HepG2 (cell line): Measurements from ENCODE around the gene DNAAF8. TPM values are rescaled to one million over a fixed set of nuclear protein-coding genes. Genes with fewer than 3 reads are reported as not detected.
A peak's percentile ranks its signal among the peaks of the same experiment; 100 is the strongest.

Source experiments
- AKNA ChIP-seq: sonication (generic); formaldehyde crosslinking; IDR thresholded peaks from 2 replicates; pipeline ENCODE4 v1.4.0; 2020; ENCODE audit warnings: missing genetic modification reagents, borderline replicate concordance
- ASH2L ChIP-seq: fragments of 300-600, 200-600 bp; sonication (generic); IDR thresholded peaks from 2 replicates; pipeline ENCODE4 v1.7.0; 2017; ENCODE audit warnings: low read depth, mild to moderate bottlenecking, moderate library complexity, mixed read lengths, low read length; ENCODE audit not compliant: insufficient read length
- EED ChIP-seq: sonication (generic); formaldehyde crosslinking; IDR thresholded peaks from 2 replicates; pipeline ENCODE4 v1.5.0; 2020; ENCODE audit warnings: mild to moderate bottlenecking, missing genetic modification reagents
- IRX3 ChIP-seq: sonication (generic); formaldehyde crosslinking; IDR thresholded peaks from 2 replicates; pipeline ENCODE4 v1.8.1; 2023; ENCODE audit warnings: mild to moderate bottlenecking, low read depth, missing genetic modification reagents, borderline replicate concordance
- KDM1A ChIP-seq: IDR thresholded peaks from 2 replicates; pipeline ENCODE4 v1.6.1; 2016; ENCODE audit warnings: missing compliant biosample characterization
- KDM3A ChIP-seq: IDR thresholded peaks from 2 replicates; pipeline ENCODE4 v1.6.1; 2018; ENCODE audit warnings: low read depth, missing compliant biosample characterization
- KLF12 ChIP-seq: sonication (generic); formaldehyde crosslinking; IDR thresholded peaks from 2 replicates; pipeline ENCODE4 v1.4.0; 2020; ENCODE audit warnings: missing genetic modification reagents, borderline replicate concordance
- KMT2B ChIP-seq: IDR thresholded peaks from 2 replicates; pipeline ENCODE4 v1.6.1; 2016; ENCODE audit warnings: missing genetic modification reagents, missing compliant biosample characterization
- PAF1 ChIP-seq: IDR thresholded peaks from 2 replicates; pipeline ENCODE4 v1.6.1; 2016; ENCODE audit warnings: missing genetic modification reagents, missing compliant biosample characterization
- PAXIP1 ChIP-seq: sonication (generic); formaldehyde crosslinking; conservative IDR thresholded peaks from 2 replicates; pipeline ENCODE4 v1.4.0; 2020; ENCODE audit warnings: mild to moderate bottlenecking, missing genetic modification reagents, moderate library complexity
- PRPF4 ChIP-seq: fragments of 200-400 bp; formaldehyde crosslinking; IDR thresholded peaks from 2 replicates; pipeline ENCODE4 v1.6.1; 2016; ENCODE audit warnings: low read length, low read depth; ENCODE audit not compliant: poor library complexity, severe bottlenecking
- SALL2 ChIP-seq: sonication (generic); formaldehyde crosslinking; IDR thresholded peaks from 2 replicates; pipeline ENCODE4 v1.8.1; 2023; ENCODE audit warnings: mild to moderate bottlenecking, missing genetic modification reagents, inconsistent platforms
- SP2 ChIP-seq: sonication (generic); formaldehyde crosslinking; IDR thresholded peaks from 2 replicates; pipeline ENCODE4 v1.5.1; 2020; ENCODE audit warnings: mild to moderate bottlenecking, missing genetic modification reagents
- SP4 ChIP-seq: sonication (generic); formaldehyde crosslinking; IDR thresholded peaks from 2 replicates; pipeline ENCODE4 v1.8.1; 2023; ENCODE audit warnings: mild to moderate bottlenecking, missing genetic modification reagents
- ZBTB42 ChIP-seq: sonication (generic); formaldehyde crosslinking; IDR thresholded peaks from 2 replicates; pipeline ENCODE4 v1.5.0; 2020; ENCODE audit warnings: mild to moderate bottlenecking, missing genetic modification reagents
- ZBTB43 ChIP-seq: sonication (generic); formaldehyde crosslinking; conservative IDR thresholded peaks from 2 replicates; pipeline ENCODE4 v1.4.0; 2020; ENCODE audit warnings: missing genetic modification reagents
- ZEB1 ChIP-seq: IDR thresholded peaks from 2 replicates; pipeline ENCODE4 v1.6.1; 2012; ENCODE audit warnings: mild to moderate bottlenecking, low read depth, inconsistent platforms; ENCODE audit not compliant: insufficient replicate concordance
- ZFX ChIP-seq: sonication (generic); formaldehyde crosslinking; IDR thresholded peaks from 2 replicates; pipeline ENCODE4 v1.4.0; 2020; ENCODE audit warnings: mild to moderate bottlenecking, low read depth, missing genetic modification reagents, moderate library complexity
- ZNF251 ChIP-seq: sonication (generic); formaldehyde crosslinking; IDR thresholded peaks from 2 replicates; pipeline ENCODE4 v1.9.0; 2021; ENCODE audit warnings: mild to moderate bottlenecking, missing genetic modification reagents
- ZNF781 ChIP-seq: sonication (generic); formaldehyde crosslinking; IDR thresholded peaks from 2 replicates; pipeline ENCODE4 v1.5.1; 2020; ENCODE audit warnings: borderline replicate concordance, mild to moderate bottlenecking, missing genetic modification reagents; ENCODE audit errors: not compliant biosample characterization
- polyA plus RNA-seq, 8 experiments: library from polyadenylated mRNA; depleted of rRNA in 3 of 8; stranded (reverse) in 7 of 8; unstranded in 1 of 8; fragments of >200 nt; fragmentation: Illumina TruSeq in 4 of 8; extraction: Trizol in 4 of 8; gene quantifications; 2 replicates each; pipeline versions ENCODE4 v1.2.1 to v1.2.3, GENCODE V29; 2011 to 2016; ENCODE audit warnings: low read depth in 4 of 8, missing spikeins in 1 of 8, mixed read lengths in 1 of 8; ENCODE audit not compliant: insufficient read depth in 1 of 8
- total RNA-seq, 5 experiments: library from RNA; depleted of rRNA; stranded (reverse); fragments of >200 nt; fragmentation: Illumina TruSeq; extraction: Trizol; gene quantifications; 2 replicates each; pipeline ENCODE4 v1.2.3, GENCODE V29; 2016; ENCODE audit warnings: low read depth in 1 of 5

The DNAAF8 gene
- total and polyA plus RNA-seq, 2 of the 13 experiments (the other 11 are each of a cell fraction or from before 2014, with no cell fraction given), result 0.44 TPM; not detected in 1

- TF ChIP-seq ZNF251 (CRISPR knock-in tag) (no peak), PRPF4 (no peak), KLF12 (peak; percentile 63; the same call in 1 of the 2 replicates), SP4 (CRISPR knock-in tag) (peak; percentile 100), AKNA (CRISPR knock-in tag) (no peak), KDM3A (peak; percentile 43; the same call in 1 of the 2 replicates), PAF1 (CRISPR knock-in tag) (no peak), KDM1A (peak; percentile 70), ZFX (CRISPR knock-in tag) (peak; percentile 99), ZBTB42 (peak; percentile 52; the same call in 1 of the 2 replicates), ZBTB43 (no peak; the same call in 1 of the 2 replicates), KMT2B (CRISPR knock-in tag) (peak; percentile 81), SALL2 (peak; percentile 42; the same call in 1 of the 2 replicates), ZNF781 (CRISPR knock-in tag) (peak; percentile 30), ZEB1 (no peak), PAXIP1 (CRISPR knock-in tag) (no peak; the same call in 1 of the 2 replicates), EED (CRISPR knock-in tag) (no peak), IRX3 (CRISPR knock-in tag) (no peak), ASH2L (peak; percentile 77), SP2 (CRISPR knock-in tag) (peak; percentile 81)
These were observed 32.7 kb downstream of the DNAAF8 start, which contains the start of gene ZNF500 (continued) for GRCh38 chr16:4766875-4767628.
